Neuronal stem cell (in vitro differentiated cells): Measurements from ENCODE around the gene IFI44L. TPM values are rescaled to one million over a fixed set of nuclear protein-coding genes. Genes with fewer than 3 reads are reported as not detected.

Experiments
- DNase-seq: peaks from one replicate; pipeline ENCODE4 v3.0.0-alpha.2; 2013; ENCODE audit warnings: low spot score
- H2AFZ ChIP-seq: one replicate; pipeline ENCODE4 v1.6.1; 2013; ENCODE audit warnings: mild to moderate bottlenecking, low read length, inconsistent platforms
- H2AK5ac ChIP-seq: 2 replicates; pipeline ENCODE4 v1.6.1; 2013; ENCODE audit warnings: low read depth, mild to moderate bottlenecking, inconsistent platforms, low read length, moderate library complexity, mixed read lengths
- H2BK120ac ChIP-seq: 2 replicates; pipeline ENCODE4 v1.6.1; 2013; ENCODE audit warnings: low read depth, mild to moderate bottlenecking, inconsistent platforms, low read length, moderate library complexity, mixed read lengths
- H2BK12ac ChIP-seq: one replicate; pipeline ENCODE4 v1.6.1; 2013; ENCODE audit warnings: low read length, inconsistent platforms
- H2BK15ac ChIP-seq: 2 replicates; pipeline ENCODE4 v1.6.1; 2013; ENCODE audit warnings: mild to moderate bottlenecking, low read length, inconsistent platforms, mixed read lengths
- H2BK5ac ChIP-seq: one replicate; pipeline ENCODE4 v1.6.1; 2013; ENCODE audit warnings: inconsistent platforms, mild to moderate bottlenecking, low read length, moderate library complexity
- H3K14ac ChIP-seq: one replicate; pipeline ENCODE4 v1.6.1; 2013; ENCODE audit warnings: low read length, inconsistent platforms
- H3K18ac ChIP-seq: 2 replicates; pipeline ENCODE4 v1.6.1; 2013; ENCODE audit warnings: low read length, inconsistent platforms
- H3K23ac ChIP-seq: 2 replicates; pipeline ENCODE4 v1.6.1; 2013; ENCODE audit warnings: low read depth, mild to moderate bottlenecking, mixed read lengths, low read length, inconsistent platforms; ENCODE audit not compliant: poor library complexity
- H3K27ac ChIP-seq: replicated peaks from 3 replicates; pipeline ENCODE4 v1.5.1; 2013; ENCODE audit warnings: low read length, inconsistent platforms
- H3K27me3 ChIP-seq, 3 experiments: 2 replicates each; pipeline ENCODE4 v1.6.1; 2013; ENCODE audit warnings: low read length in 3 of 3, mild to moderate bottlenecking in 2 of 3, inconsistent platforms in 1 of 3, low read depth in 1 of 3, mixed read lengths in 1 of 3, moderate library complexity in 1 of 3; ENCODE audit not compliant: control insufficient read depth in 3 of 3, insufficient read depth in 3 of 3
- H3K36me3 ChIP-seq, 2 donors: replicated peaks in 1 of 2; 2 replicates each; pipeline ENCODE4 v1.6.1; 2013; ENCODE audit warnings: low read length in 2 of 2; ENCODE audit not compliant: control insufficient read depth in 2 of 2, insufficient read depth in 2 of 2
- H3K4ac ChIP-seq: 2 replicates; pipeline ENCODE4 v1.6.1; 2013; ENCODE audit warnings: inconsistent platforms, mild to moderate bottlenecking, low read length, moderate library complexity
- H3K4me1 ChIP-seq, 2 donors: 1 replicate in 1 of 2; 2 replicates in 1 of 2; pipeline ENCODE4 v1.6.1; 2013; ENCODE audit warnings: low read length in 2 of 2, low read depth in 1 of 2; ENCODE audit not compliant: control insufficient read depth in 2 of 2, insufficient read depth in 1 of 2
- H3K4me2 ChIP-seq: one replicate; pipeline ENCODE4 v1.6.1; 2013; ENCODE audit warnings: mild to moderate bottlenecking, low read length, inconsistent platforms; ENCODE audit not compliant: insufficient read depth, poor library complexity, severe bottlenecking
- H3K4me3 ChIP-seq, 2 donors: 2 replicates each; pipeline ENCODE4 v1.5.1; 2013; ENCODE audit warnings: low read length in 2 of 2, mild to moderate bottlenecking in 2 of 2, inconsistent platforms in 1 of 2, moderate library complexity in 1 of 2
- H3K79me1 ChIP-seq: one replicate; pipeline ENCODE4 v1.6.1; 2013; ENCODE audit warnings: low read depth, mild to moderate bottlenecking, inconsistent platforms, low read length, moderate library complexity
- H3K9ac ChIP-seq: one replicate; pipeline ENCODE4 v1.6.1; 2013; ENCODE audit warnings: mild to moderate bottlenecking, low read depth, low read length, inconsistent platforms; ENCODE audit not compliant: poor library complexity
- H3K9me3 ChIP-seq, 2 donors: replicated peaks in 1 of 2; 2 replicates each; pipeline versions ENCODE3 to v1.6.1; 2013; ENCODE audit warnings: low read length in 2 of 2, mild to moderate bottlenecking in 2 of 2, inconsistent platforms in 1 of 2, low read depth in 1 of 2, mixed read lengths in 1 of 2, moderate library complexity in 1 of 2; ENCODE audit not compliant: control insufficient read depth in 2 of 2, insufficient read depth in 1 of 2
- H4K8ac ChIP-seq: one replicate; pipeline ENCODE4 v1.6.1; 2013; ENCODE audit warnings: low read depth, mild to moderate bottlenecking, inconsistent platforms, low read length, moderate library complexity
- H4K91ac ChIP-seq: one replicate; pipeline ENCODE4 v1.6.1; 2013; ENCODE audit warnings: low read length, low read depth, mild to moderate bottlenecking, inconsistent platforms; ENCODE audit not compliant: poor library complexity
- WGBS, 2 donors: extraction: QIAGEN DNeasy Blood & Tissue Kit; methylation state at CpG; one replicate each; pipeline ENCODE4 v1.1.7; 2013; ENCODE audit warnings: missing lambda C conversion rate in 2 of 2, mixed read lengths in 1 of 2; ENCODE audit not compliant: insufficient read length in 2 of 2, insufficient replicate concordance in 1 of 2; ENCODE audit errors: extremely low coverage in 2 of 2; 5-methylcytosine and 5-hydroxymethylcytosine counted together
- polyA plus RNA-seq, 2 experiments: library from polyadenylated mRNA; stranded (reverse); fragments of 200-250 nt; gene quantifications; one replicate each; pipeline ENCODE4 v1.2.3, GENCODE V29; 2013

Gene IFI44L
- polyA plus RNA-seq (2013, experiment 1 of 2), result not detected
- not detected for polyA plus RNA-seq (2013, experiment 2 of 2)

DNA sequence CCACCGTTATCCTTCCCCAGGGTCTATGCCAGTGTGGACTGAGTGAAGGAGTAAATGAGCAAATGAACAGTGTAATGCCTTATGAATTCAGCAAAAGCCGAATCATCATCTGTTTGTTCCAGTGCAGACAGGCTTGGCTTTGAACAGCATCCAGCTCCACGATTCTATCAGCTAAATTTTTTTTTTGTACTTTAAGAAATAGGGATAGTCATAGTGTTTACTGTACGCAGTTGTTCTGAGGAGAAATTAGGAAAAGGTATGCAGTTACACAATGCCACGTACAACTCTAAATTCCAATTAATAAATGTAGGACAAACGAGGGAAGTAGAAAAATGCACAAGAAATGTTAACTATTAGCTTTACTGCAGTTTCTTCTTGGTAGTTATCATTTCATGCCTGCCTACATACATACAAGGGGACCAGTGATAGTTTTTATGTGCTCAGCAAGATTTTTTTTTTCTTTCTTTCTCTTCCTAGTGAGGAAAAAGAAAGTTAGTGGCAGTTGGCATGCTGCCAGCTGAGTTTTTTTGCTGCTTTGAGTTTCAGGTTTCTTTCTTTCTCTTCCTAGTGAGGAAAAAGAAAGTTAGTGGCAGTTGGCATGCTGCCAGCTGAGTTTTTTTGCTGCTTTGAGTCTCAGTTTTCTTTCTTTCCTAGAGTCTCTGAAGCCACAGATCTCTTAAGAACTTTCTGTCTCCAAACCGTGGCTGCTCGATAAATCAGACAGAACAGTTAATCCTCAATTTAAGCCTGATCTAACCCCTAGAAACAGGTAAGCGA, at the start of gene IFI44L:
Gene IFI44L, plus strand, starts transcription at position 646 of the 777 bp plus-strand sequence. CDS start 7,468 bp downstream, outside the sequence.
- no peak within 1 kb of the TSS for H4K91ac ChIP-seq
- no peak within 1 kb of the TSS for H2BK120ac ChIP-seq
- no peak within 1 kb of the TSS for H3K4me2 ChIP-seq
- peaks cover 2% of the 10 kb centered on the region in 2 donors for H3K4me1 ChIP-seq
- H2AK5ac ChIP-seq, result no peak within 1 kb of the TSS
- no peak within 1 kb of the TSS for H4K8ac ChIP-seq
- H2BK15ac ChIP-seq, result no peak within 1 kb of the TSS
- no peak within 1 kb of the TSS for H3K9ac ChIP-seq
- no peak within 1 kb of the TSS for H3K18ac ChIP-seq
- no peak within 1 kb of the TSS for H3K14ac ChIP-seq
- H3K79me1 ChIP-seq, result no peaks in the 10 kb centered on the region
- H2AFZ ChIP-seq, result no peak within 1 kb of the TSS
- no peak for DNase-seq
- no peaks in the 10 kb centered on the region for H3K27me3 ChIP-seq
- no CpG with 5 or more reads among the region's 9 CpGs for WGBS, 2 donors
- no peak within 1 kb of the TSS for H3K27ac ChIP-seq
- no peak within 1 kb of the TSS for H2BK5ac ChIP-seq
- H3K9me3 ChIP-seq, result no peaks in the 10 kb centered on the region
- no peak within 1 kb of the TSS for H2BK12ac ChIP-seq
- H3K4me3 ChIP-seq, result no peak within 1 kb of the TSS
- no peak within 1 kb of the TSS for H3K23ac ChIP-seq
- no peak within 1 kb of the TSS for H3K4ac ChIP-seq
- H3K36me3 ChIP-seq, result no peaks in the 10 kb centered on the region

DNA sequence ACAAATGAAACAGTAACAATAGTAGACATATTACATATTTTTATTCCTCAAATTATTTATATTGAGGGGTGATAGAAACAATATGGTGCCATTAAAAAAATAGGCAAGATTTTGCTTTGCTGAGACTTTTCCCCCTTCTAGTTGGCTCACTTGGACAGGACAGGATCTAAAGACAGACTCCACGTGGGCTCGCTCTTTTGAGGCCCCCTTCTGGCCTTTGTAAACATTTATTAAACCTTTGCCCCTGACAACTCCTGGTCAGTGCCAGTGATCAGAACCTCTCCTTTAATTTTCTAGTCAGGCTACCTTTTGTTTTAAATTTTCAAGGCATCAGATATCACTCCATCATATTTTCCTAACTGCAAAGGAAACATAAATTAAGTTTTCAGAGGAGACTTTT, 49.7 kb upstream of the IFI44L start:
- no peak overlapping the region for H2BK12ac ChIP-seq
- H3K9ac ChIP-seq, result no peak overlapping the region
- no peak overlapping the region for H3K18ac ChIP-seq
- H4K8ac ChIP-seq, result no peak overlapping the region
- no peak overlapping the region for H3K4me2 ChIP-seq
- H3K36me3 ChIP-seq, result no peaks in the 10 kb centered on the region
- H3K4me1 ChIP-seq, result no peaks in the 10 kb centered on the region
- no peak overlapping the region for H3K4ac ChIP-seq
- no CpG with 5 or more reads among the region's 2 CpGs for WGBS, 2 donors
- no peaks in the 10 kb centered on the region for H3K27me3 ChIP-seq
- no peak overlapping the region for H4K91ac ChIP-seq
- H3K79me1 ChIP-seq, result no peaks in the 10 kb centered on the region
- H2AK5ac ChIP-seq, result no peak overlapping the region
- no peak overlapping the region for H3K14ac ChIP-seq
- H2AFZ ChIP-seq, result no peak overlapping the region
- DNase-seq, result no peak
- no peak overlapping the region for H2BK120ac ChIP-seq
- H3K9me3 ChIP-seq, result no peaks in the 10 kb centered on the region
- H3K4me3 ChIP-seq, result no peak overlapping the region
- no peak overlapping the region for H2BK5ac ChIP-seq
- H3K27ac ChIP-seq, result no peak overlapping the region
- H2BK15ac ChIP-seq, result no peak overlapping the region
- H3K23ac ChIP-seq, result no peak overlapping the region

DNA sequence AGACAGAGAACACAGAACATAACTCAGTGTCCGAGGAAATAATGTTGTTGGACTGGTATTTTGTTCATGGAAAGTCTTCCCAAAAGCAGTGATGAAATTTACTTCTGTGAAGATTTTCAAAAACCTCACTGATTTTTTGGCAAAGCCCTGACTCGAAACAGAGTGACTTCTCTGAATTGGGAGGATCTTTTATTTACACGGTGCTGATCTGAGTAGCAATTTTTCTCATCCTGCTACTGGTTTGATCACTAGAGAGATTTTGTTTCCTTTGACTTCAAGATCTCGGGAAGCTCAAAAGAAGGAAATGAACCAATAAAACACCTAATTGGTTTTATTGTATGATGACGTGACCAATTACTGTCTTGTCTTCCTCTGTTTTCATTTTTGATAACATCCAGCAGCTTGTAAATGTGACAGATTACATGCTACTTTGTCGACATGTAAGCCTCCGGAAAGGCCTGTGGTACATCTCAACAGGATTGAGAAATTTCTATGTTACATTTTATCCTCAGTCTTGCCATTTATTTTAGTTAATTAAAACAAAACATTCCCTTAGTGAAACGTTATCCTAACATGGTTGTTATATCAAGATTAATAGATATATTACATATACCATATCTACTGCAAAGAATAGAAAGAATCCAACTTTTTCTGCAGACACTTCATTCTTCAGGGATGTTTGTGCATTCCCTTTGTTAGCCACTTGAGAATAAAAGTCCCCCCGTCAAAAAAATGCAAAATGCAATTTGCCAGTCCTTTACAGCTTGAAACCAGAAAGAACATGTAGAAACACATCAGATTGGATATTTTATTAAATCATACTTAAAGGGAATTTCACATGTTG, 42.8 kb upstream of the IFI44L start:
- Histone ChIP-seq H3K36me3 (no peaks in the 10 kb centered on the region), H2BK15ac (no peak overlapping the region), H3K14ac (no peak overlapping the region), H3K4me1 (no peaks in the 10 kb centered on the region), H3K79me1 (no peaks in the 10 kb centered on the region), H2BK12ac (no peak overlapping the region), H2BK5ac (no peak overlapping the region), H3K18ac (no peak overlapping the region), H3K4me3 (no peak overlapping the region), H3K4ac (no peak overlapping the region), H4K8ac (no peak overlapping the region), H2AFZ (no peak overlapping the region), H3K4me2 (no peak overlapping the region), H3K23ac (no peak overlapping the region), H2AK5ac (no peak overlapping the region), H3K9ac (no peak overlapping the region), H4K91ac (no peak overlapping the region), H3K27me3 (no peaks in the 10 kb centered on the region), H2BK120ac (no peak overlapping the region), H3K27ac (no peak overlapping the region), H3K9me3 (no peaks in the 10 kb centered on the region)
- no peak for DNase-seq
- no CpG with 5 or more reads among the region's 9 CpGs for WGBS, 2 donors

DNA sequence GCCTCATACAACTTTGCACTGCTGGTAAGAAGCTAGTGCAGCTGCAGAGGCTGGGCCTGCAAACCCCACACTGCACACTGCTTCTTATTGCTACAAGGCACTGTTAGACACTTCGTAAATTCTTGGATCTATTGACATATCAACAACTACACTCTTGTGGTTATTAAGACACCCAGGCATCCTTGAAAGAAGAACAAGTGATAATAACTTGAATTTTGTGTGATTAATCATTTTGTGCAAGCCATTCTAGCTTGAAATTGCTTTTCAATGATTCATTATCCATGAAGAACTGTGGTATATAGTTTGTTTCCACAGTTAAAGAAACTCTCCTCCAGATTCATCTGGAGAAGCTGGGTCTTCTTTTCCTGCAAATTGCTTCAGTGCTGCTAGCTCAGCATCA, 33.7 kb upstream of the IFI44L start:
- Histone ChIP-seq H3K27me3 (no peaks in the 10 kb centered on the region), H3K4me3 (no peak overlapping the region), H3K18ac (no peak overlapping the region), H3K79me1 (no peaks in the 10 kb centered on the region), H2BK15ac (no peak overlapping the region), H3K4ac (no peak overlapping the region), H3K36me3 (no peaks in the 10 kb centered on the region), H2AK5ac (no peak overlapping the region), H3K14ac (no peak overlapping the region), H3K4me1 (no peaks in the 10 kb centered on the region), H3K27ac (no peak overlapping the region), H3K9me3 (no peaks in the 10 kb centered on the region), H4K91ac (no peak overlapping the region), H3K23ac (no peak overlapping the region), H3K4me2 (no peak overlapping the region), H4K8ac (no peak overlapping the region), H2BK5ac (no peak overlapping the region), H2BK12ac (no peak overlapping the region), H2BK120ac (no peak overlapping the region), H2AFZ (no peak overlapping the region), H3K9ac (no peak overlapping the region)
- WGBS, 2 donors, result no CpG with 5 or more reads among the region's 1 CpG
- DNase-seq, result no peak
